ENCODE data around the gene UBL5.
"Not testable (repeated sequence)": the region's sequence is repeated elsewhere in the genome, so short reads cannot be mapped to it uniquely, and the experiment has no call there.

UBL5 gene

DNA sequence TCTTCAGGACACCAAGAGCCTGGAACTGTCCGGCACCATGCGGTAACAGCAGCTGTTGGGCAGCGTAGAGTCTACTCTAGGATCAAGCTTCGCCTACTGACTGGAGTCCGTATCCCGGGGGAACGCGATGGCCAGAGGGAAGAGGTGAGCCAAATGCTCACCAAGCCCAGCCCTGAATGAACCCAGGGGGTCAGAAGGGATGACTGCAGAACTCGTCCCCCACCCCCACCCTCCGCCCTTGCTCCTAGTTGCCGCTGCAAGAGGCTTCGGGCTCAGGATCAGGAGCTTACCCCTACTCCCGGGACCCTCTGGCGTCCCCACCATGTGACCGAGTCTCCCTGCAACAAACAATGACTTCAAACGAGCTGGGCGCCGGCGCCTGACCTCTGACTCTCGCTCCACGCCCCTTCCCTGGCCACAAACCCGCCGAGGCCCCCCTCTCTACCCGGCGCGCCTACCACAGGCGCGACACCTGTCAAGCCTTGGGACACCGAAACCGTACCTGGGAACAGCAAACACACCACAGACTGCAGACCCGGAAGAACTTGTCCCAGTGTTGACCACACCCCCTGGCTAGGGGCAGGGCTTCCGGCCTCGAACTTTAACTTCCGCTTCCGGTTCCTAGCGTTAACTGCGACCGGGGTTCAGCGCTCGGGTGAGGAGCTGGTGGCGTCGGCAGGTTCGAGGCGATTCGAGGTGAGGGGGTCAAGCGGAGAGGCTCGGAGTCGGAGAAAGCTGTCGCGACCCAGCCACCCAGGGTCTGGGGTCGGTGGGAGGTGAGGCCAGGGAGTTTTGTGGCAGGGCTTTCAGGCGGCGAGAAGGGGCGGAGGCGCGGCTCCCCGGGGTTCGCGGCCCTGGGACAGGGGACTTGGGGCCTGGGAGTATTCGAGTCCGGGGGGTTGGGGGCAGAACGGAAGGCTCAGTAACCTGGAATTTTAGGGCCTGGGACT lies at the start of gene UBL5:
TSS of gene UBL5 (plus strand) at position 630 of the 950 bp plus-strand sequence. CDS start 420 bp downstream, outside the sequence.
- Mint-ChIP-seq H3K27ac (peak within 1 kb of the TSS; percentile 98 to 99), H3K9me3 (no peaks in the 10 kb centered on the region), H3K4me1 (peaks cover 30% of the 10 kb centered on the region), H3K4me3 (peak within 1 kb of the TSS; percentile 98 to 100), H3K27me3 (no peaks in the 10 kb centered on the region)
- DNase-seq (peak; percentile 76 to 86), ATAC-seq (peak; percentile 99)

DNA sequence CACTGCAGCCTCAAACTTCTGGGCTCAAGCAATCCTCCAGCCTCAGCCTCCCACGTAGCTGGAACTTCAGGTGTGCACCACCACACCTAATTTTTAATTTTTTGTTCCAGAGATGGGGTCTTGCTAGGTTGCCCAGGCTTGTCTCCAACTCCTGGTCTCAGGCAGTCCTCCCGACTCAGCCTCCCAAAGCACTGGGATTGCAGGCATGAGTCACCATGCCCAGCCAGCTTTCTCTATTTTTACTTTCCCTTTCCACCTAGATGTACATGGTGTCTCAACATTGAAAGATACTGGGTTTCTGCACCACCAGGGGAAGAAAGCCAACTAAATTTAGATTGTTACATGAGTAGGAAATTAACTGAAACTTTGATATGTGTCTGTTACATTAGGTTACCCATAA lies 45.4 kb upstream of the UBL5 start:
- H3K27ac Mint-ChIP-seq: no peak overlapping the region
- no peak overlapping the region for H3K4me3 Mint-ChIP-seq
- H3K27me3 Mint-ChIP-seq: no peaks in the 10 kb centered on the region
- H3K4me1 Mint-ChIP-seq: peaks cover 37% of the 10 kb centered on the region
- peaks cover 0 to 5% of the 10 kb centered on the region in 2 donors for H3K9me3 Mint-ChIP-seq
- ATAC-seq: no peak
- no peak for DNase-seq

DNA sequence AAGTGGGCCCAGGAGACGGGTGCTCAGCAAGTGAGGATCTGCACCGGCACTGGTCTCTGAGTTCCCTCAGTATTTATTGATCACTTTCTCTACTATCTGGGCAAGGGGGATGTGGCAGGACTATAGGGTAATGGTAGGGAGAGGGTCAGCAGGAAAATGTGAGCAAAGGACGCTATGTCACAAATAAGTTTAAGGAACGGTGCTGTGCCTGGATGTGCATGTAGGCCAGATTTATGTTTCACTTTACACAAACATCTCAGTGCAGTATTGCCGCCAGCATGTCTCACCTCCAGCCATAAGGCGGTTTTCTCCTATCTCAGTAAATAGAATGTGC lies 43.6 kb upstream of the UBL5 start:
- H3K27ac Mint-ChIP-seq, ATAC-seq: not testable (repeated sequence)

DNA sequence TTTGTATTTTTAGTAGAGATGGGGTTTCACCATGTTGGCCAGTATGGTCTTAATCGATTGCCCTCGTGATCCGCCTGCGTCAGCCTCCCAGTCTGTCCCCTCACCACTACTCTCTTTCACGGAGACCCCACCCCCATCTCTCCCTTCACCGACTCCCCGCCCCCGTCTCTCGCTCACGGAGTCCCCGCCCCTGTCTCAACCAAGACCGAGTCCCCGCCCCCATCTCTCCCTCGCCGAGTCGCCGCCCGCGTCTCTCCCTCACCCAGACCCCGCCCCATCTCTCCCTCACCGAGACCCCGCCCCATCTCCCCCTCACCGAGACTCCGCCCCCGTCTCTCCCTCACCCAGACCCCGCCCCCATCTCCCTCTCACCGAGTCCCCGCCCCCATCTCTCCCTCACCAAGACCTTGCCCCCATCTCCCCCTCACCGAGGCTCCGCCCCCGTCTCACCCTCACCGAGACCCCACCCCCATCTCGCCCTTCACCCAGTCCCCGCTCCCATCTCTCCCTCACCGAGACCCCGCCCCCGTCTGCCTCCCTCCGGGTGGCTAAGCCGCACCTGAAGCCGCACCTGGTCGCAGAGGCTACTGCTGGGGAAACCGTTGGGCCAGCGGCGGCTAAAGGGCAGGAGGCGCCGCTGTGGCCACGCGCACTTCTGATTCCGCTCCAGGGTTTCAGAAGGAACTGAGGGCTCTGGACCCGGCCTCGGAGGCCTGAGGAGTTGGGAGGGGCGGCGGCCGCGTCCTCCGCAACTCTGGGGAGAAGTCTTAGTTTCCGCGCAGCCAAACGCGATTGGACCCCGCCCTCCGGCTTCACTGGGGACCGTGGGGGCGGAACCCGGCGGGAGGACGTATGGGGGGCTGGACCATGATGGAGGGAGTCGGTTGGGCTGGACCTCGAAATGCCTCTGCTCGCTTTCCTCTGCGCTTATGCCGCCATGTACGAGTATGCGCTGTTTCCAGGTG lies 42.1 kb upstream of the UBL5 start:
- no peaks in the 10 kb centered on the region for H3K27me3 Mint-ChIP-seq
- DNase-seq (peak; percentile 96), ATAC-seq (peak; percentile 86)
- H3K4me1 Mint-ChIP-seq: peaks cover 46% of the 10 kb centered on the region
- peak overlapping the region; percentile 89 to 98 for H3K27ac Mint-ChIP-seq
- H3K9me3 Mint-ChIP-seq: no peaks in the 10 kb centered on the region
- H3K4me3 Mint-ChIP-seq: peak overlapping the region; percentile 88 to 98

More for the DNA sequence above, 43.6 kb upstream of the UBL5 start:
- peaks cover 37% of the 10 kb centered on the region for H3K4me1 Mint-ChIP-seq
- H3K27me3 Mint-ChIP-seq, H3K9me3 Mint-ChIP-seq, DNase-seq: not testable (repeated sequence)
- peak overlapping the region; percentile 49 to 88 for H3K4me3 Mint-ChIP-seq

DNA sequence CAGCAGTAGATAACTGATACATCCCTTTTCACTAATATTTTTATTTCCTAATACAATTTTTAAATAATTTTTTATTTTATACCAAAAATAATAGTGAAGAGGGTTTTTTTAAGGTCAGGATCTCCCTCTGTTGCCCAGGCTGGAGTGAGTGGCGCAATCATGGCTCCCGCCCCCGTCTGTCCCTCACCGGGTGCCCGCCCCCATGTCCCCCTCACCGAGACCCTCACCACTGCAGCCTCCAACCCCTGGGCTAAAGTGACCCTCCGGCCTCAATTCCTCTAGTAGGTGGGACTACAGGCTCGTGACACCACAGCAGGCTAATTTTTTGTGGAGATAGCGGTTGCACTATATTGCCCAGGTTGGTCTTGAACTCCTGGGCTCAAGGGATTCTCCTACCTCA lies 41.4 kb upstream of the UBL5 start:
- no peak for ATAC-seq
- Mint-ChIP-seq H3K9me3 (no peaks in the 10 kb centered on the region), H3K27me3 (no peaks in the 10 kb centered on the region), H3K27ac (peak overlapping the region in 1 of 2 donors; percentile 89), H3K4me1 (peaks cover 52% of the 10 kb centered on the region), H3K4me3 (peak overlapping the region; percentile 88 to 98)
- DNase-seq: no peak

DNA sequence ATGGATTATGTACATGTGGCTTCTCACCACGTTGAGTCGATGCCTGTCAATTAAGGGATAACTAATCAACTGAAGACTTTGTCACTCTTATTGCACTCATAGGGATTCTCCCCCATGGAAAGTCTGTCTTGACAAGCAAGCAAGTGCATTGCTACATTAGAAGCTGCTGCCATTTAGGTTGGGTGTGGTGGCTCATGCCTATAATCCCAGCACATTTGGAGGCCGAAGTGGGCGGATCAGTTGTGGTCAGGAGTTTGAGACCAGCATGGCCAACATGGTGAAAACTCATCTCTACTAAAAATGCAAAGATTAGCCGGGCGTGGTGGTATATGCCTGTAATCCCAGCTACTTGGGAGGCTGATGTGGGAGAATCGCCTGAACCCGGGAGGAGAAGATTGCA lies 40.9 kb upstream of the UBL5 start:
- H3K27me3 Mint-ChIP-seq: no peaks in the 10 kb centered on the region
- ATAC-seq: no peak
- H3K4me3 Mint-ChIP-seq: peak overlapping the region; percentile 75 to 83
- no peak overlapping the region for H3K27ac Mint-ChIP-seq
- no peaks in the 10 kb centered on the region for H3K9me3 Mint-ChIP-seq
- DNase-seq: no peak
- H3K4me1 Mint-ChIP-seq: peaks cover 57% of the 10 kb centered on the region

DNA sequence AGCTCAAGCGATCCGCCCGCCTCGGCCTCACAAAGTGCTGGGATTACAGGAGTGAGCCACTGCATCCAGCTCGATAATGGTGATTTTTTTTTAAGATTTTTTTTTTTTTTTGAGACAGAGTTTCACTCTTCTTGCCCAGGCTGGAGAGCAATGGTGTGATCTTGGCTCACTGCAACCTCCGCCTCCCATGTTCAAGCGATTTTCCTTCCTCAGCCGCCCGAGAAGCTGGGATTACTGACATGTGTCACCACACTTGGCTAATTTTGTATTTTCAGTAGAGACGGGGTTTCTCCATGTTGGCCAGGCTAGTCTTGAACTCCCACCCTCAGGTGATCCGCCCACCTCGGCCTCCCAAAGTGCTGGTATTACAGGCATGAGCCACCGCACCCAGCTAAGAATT lies 39.1 kb upstream of the UBL5 start:
- DNase-seq: not testable (repeated sequence)

DNA sequence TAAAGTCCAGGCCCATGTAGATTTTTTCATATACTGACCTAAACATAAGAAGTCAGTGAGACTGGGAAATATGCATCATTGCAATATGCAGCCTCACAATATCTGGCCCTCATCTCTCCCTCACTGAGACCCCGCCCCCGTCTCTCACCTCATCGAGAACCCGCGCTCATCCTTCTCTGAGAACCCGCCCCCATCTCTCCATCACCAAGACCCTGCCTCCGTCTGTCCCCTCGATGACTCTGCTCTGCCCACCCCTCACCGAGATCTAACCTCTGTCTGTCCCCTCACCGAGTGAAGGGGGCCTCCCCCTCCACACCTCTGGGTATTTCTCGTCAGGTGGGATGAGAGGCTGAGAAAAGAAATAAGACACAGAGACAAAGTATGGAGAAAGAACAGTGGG lies 38.7 kb upstream of the UBL5 start:
- Mint-ChIP-seq H3K9me3 (peaks cover 0 to 7% of the 10 kb centered on the region in 2 donors), H3K27me3 (no peaks in the 10 kb centered on the region), H3K4me1 (peaks cover 53% of the 10 kb centered on the region), H3K4me3 (no peak overlapping the region), H3K27ac (no peak overlapping the region)
- ATAC-seq (no peak), DNase-seq (no peak)

More for the DNA sequence above, 39.1 kb upstream of the UBL5 start:
- not testable (repeated sequence) for H3K4me3 Mint-ChIP-seq, H3K27ac Mint-ChIP-seq, H3K9me3 Mint-ChIP-seq, H3K27me3 Mint-ChIP-seq, ATAC-seq
- peaks cover 55% of the 10 kb centered on the region for H3K4me1 Mint-ChIP-seq

DNA sequence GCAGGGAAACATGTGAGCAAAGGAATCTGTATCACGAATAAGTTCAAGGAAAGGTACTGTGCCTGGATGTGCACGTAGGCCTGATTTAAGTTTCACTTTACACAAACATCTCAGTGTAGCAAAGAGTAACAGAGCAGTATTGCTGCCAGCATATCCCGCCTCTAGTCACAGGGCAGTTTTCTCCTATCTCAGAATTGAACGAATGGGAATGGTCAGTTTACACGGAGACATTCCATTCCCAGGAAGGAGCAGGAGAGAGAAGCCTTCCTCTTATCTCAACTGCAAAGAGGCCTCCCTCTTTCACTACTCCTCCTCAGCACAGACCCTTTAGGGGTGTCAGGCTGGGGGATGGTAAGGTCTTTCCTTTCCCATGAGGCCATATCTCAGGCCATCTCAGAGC lies 38.1 kb upstream of the UBL5 start:
- peaks cover 48% of the 10 kb centered on the region for H3K4me1 Mint-ChIP-seq
- not testable (repeated sequence) for H3K27me3 Mint-ChIP-seq, DNase-seq, H3K9me3 Mint-ChIP-seq, H3K4me3 Mint-ChIP-seq, H3K27ac Mint-ChIP-seq, ATAC-seq

DNA sequence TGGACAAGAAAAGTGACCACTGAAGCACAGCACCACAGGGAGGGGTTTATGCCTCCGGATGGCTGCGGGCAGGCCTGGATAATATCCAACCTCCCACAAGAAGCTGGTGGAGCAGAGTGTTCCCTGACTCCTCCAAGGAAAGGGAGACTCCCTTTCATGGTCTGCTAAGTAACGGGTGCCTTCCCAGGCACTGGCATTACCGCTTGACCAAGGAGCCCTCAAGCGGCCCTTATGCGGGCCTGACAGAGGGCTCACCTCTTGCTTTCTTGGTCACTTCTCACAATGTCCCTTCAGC lies 36.7 kb upstream of the UBL5 start:
- Mint-ChIP-seq H3K4me1 (peaks cover 40% of the 10 kb centered on the region), H3K4me3 (peak overlapping the region; percentile 92 to 98)
- not testable (repeated sequence) for H3K27me3 Mint-ChIP-seq, DNase-seq, H3K27ac Mint-ChIP-seq, H3K9me3 Mint-ChIP-seq, ATAC-seq

DNA sequence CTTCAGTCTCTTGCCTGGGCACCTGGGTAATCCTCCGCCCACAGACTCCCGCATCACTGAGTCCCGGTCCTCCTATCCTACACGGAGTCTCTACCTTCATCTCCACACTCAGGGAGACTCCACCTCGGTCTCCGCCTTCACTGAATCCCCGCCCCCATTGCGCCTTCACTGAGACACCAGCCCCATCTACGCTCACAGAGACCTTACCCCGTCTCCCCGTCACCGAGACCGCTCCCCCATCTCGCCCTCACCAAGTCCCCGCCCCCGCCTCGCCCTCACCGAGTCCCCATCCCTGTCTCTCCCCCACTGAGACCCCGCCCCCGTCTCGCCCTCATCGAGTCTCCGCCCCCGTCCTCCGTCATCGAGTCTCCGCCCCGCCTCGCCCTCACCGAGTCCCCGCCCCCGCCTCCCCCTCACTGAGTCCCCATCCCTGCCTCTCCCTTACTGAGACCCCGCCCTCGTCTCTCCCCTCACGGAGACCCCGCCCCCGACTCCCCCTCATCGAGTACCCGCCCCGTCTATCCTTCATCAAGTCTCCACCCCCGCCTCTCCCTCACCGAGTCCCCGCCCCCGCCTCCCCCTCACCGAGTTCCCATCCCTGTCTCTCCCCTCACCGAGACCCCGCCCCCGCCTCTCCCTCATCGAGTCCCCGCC lies 36.0 kb upstream of the UBL5 start:
- peak; percentile 74 for ATAC-seq
- Mint-ChIP-seq H3K27ac (peak overlapping the region; percentile 89 to 96), H3K4me1 (peaks cover 40% of the 10 kb centered on the region), H3K9me3 (peaks cover 0 to 7% of the 10 kb centered on the region in 2 donors), H3K4me3 (peak overlapping the region; percentile 92 to 98), H3K27me3 (no peaks in the 10 kb centered on the region)
- peak; percentile 87 to 89 for DNase-seq

DNA sequence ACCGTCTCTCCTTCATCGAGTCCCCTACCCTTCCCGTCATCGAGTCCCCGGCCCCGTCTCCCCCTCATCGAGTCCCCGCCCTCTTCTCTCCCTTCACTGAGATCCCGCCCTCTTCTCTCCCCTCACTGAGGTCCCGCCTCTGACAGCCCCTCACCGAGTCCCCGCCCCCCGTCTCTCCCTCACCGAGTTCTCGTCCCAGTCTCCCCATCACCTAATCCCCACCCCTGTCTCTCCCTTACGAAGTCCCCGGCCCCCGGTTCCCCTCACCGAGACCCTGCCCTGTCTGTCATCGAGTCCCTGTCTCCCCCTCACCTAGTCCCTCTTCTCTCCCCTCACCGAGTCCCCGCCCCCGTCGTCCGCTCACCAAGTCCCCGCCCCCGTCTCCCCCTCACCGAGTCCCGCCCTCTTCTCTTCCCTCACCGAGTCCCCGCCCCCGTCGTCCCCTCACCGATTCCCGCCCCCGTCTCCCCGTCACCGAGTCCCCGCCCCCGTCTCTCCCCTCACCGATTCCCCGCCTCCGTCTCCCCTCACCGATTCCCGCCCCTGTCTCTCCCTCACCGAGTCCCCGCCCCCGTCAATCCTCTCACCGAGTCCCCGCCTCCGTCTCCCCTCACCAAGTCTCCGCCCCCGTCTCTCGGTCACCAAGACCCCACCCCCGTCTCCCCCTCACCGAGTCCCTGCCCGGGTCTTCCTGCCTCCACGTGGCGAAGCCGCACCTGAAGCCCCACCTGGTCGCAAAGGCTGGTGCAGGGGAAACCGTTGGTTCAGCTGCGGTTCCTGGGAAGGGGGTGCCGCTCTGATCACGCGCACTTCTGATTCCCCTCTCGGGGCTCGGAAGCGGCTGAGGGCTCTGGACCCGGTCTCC lies 35.3 kb upstream of the UBL5 start:
- Mint-ChIP-seq H3K4me3 (peak overlapping the region; percentile 92 to 98), H3K27me3 (no peaks in the 10 kb centered on the region), H3K4me1 (peaks cover 39% of the 10 kb centered on the region), H3K9me3 (peaks cover 0 to 7% of the 10 kb centered on the region in 2 donors), H3K27ac (peak overlapping the region; percentile 89 to 96)
- DNase-seq (peak; percentile 87 to 89), ATAC-seq (peak; percentile 67)

DNA sequence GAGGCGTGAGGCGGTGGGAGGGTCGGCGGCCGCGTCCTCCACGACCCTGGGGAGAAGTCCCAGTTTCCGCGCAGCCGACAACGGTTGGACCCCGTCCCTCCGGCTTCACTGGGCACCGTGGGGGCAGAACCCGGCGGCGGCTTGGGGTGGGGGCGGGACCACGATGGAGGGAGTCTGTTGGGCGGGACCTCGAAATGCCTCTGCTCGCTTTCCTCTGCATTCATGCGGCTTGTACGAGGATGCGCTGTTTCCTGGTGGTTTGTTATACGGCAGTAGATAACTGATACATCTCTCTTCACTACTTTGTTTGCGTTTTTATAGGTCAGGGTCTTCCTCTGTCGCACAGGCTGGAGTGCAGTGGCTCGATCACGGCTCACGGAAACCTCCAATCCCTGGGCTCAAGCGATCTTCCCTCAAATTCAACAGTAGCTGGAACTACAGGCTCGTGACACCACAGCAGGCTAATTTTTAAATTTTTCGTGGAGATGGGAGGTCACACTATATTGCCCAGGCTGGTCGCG lies 34.6 kb upstream of the UBL5 start:
- ATAC-seq (peak; percentile 31), DNase-seq (no peak)
- Mint-ChIP-seq H3K27me3 (no peaks in the 10 kb centered on the region), H3K4me3 (peak overlapping the region; percentile 92 to 98), H3K9me3 (peaks cover 0 to 7% of the 10 kb centered on the region in 2 donors), H3K4me1 (peaks cover 39% of the 10 kb centered on the region), H3K27ac (peak overlapping the region; percentile 83 to 87)

DNA sequence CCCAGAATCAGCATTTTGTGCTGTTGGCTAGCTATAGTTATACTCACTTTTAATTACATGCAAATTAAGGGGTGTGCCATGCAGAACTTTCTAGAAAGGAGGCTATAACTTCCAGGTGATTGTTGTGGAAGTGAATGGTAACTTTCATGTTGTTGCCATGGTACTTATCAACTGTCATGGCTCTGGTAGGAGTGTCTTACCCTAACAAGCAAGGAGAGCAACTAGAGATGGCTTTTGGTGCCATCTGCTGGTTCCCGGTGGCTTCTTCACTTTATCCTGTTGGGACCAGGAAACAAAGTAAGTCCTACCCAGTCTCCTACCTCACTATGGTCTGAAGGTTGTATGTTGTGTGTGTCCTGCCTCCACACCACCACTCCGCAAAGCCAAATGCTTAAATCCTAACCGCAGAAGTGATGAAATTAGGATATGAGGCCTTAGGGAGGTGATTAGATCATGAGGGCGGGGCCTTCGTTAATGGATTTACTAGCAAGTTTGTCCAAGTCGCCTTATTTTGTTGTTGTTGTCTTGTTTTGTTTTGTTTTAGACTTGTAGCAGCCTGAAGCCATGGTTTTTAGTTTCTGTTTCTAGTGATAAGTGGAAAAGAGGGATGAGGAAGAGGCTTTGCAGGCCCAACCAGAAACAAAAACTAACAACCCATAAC lies 31.5 kb upstream of the UBL5 start:
- H3K27me3 Mint-ChIP-seq: no peaks in the 10 kb centered on the region
- peaks cover 24% of the 10 kb centered on the region for H3K4me1 Mint-ChIP-seq
- peak; percentile 73 for ATAC-seq
- H3K27ac Mint-ChIP-seq: peak overlapping the region; percentile 50 to 54
- no peak overlapping the region for H3K4me3 Mint-ChIP-seq
- peaks cover 0 to 7% of the 10 kb centered on the region in 2 donors for H3K9me3 Mint-ChIP-seq
- DNase-seq: peak; percentile 78 to 88
